GM13976 (cell line): ENCODE data around the gene WDR5B.

ENCODE experiments used
- DNase-seq: peaks from one replicate; pipeline ENCODE4 v3.0.0; 2012; ENCODE audit warnings: low spot score
- CTCF ChIP-seq: IDR thresholded peaks from 2 replicates; pipeline ENCODE4 v1.5.1; 2012; ENCODE audit warnings: borderline replicate concordance, mild to moderate bottlenecking; ENCODE audit not compliant: insufficient read depth; ENCODE audit errors: extremely low read depth, missing control alignments, control extremely low read depth
- in situ Hi-C: fragments of 300-500 bp; cut with MboI; formaldehyde crosslinking; loops from one replicate; pipeline ENCODE4 v1.12.0; 2022; ENCODE audit warnings: low sequenced_read_pairs, mixed read lengths, inconsistent platforms; ENCODE audit not compliant: unreplicated experiment

The WDR5B gene

GRCh38 chr3:122415762-122416654, at the start of gene WDR5B:
WDR5B (minus strand) TSS chr3:122416062; CDS start chr3:122415528, 534 bp downstream.
- TF ChIP-seq CTCF, result no peak
- in situ Hi-C loops, result no loop called here
- peak; percentile 93 for DNase-seq

- in situ Hi-C loops, result no loop called here
- no peak for TF ChIP-seq CTCF
- DNase-seq, result no peak
These were observed 48.8 kb upstream of the WDR5B start for GRCh38 chr3:122464659-122465058.

- DNase-seq, result no peak
- TF ChIP-seq CTCF, result no peak
- in situ Hi-C loops, result no loop called here
These were observed 46.5 kb upstream of the WDR5B start for GRCh38 chr3:122462406-122462805.

GRCh38 chr3:122461806-122462205, 45.9 kb upstream of the WDR5B start:
- in situ Hi-C loops, result no loop called here
- TF ChIP-seq CTCF, result no peak
- no peak for DNase-seq

- peak; percentile 27 for TF ChIP-seq CTCF
- in situ Hi-C loops, result no loop called here
- DNase-seq, result no peak
These were observed 43.1 kb upstream of the WDR5B start for GRCh38 chr3:122458992-122459391.

- in situ Hi-C loops, result no loop called here
These were observed 41.8 kb upstream of the WDR5B start for GRCh38 chr3:122457706-122458105.

More at GRCh38 chr3:122457706-122458105, 41.8 kb upstream of the WDR5B start:
- no peak for TF ChIP-seq CTCF
- DNase-seq, result no peak
